IMR-90 (cell line): Measurements from ENCODE around the gene CDKAL1. TPM values are rescaled to one million over a fixed set of nuclear protein-coding genes. Genes with fewer than 3 reads are reported as not detected.

Experiments
- ATAC-seq: fragments of 200-7000 bp; cut with Tn5 transposase; 2 replicates; pipeline ENCODE4 v1.9.1; 2020; ENCODE audit warnings: low read depth, mild to moderate bottlenecking, moderate library complexity
- BruUV-seq: library from RNA; stranded (reverse); fragments of 400-500 nt; replicated peaks from 2 replicates; lab custom pipeline; 2021; lab: Mats Ljungman, UMichigan
- CTCF ChIA-PET: fragments of 300-600 bp; formaldehyde crosslinking; extraction: SDS; loops from one replicate; lab custom pipeline; 2021; ENCODE audit warnings: antibody characterized with exemption; lab: Yijun Ruan, JAX
- POLR2A ChIA-PET: fragments of 300-600 bp; sonication (Branson Sonifier 250); formaldehyde crosslinking; loops from one replicate; lab custom pipeline; 2022; ENCODE audit warnings: antibody characterized with exemption; ENCODE audit not compliant: unreplicated experiment; lab: Charles Lee
- DNase-seq: peaks from one replicate; pipeline ENCODE4 v3.0.0; 2013
- H2AFZ ChIP-seq: replicated peaks from 2 replicates; pipeline ENCODE3; 2013; ENCODE audit warnings: low read length, mild to moderate bottlenecking; ENCODE audit not compliant: poor library complexity
- H2AK5ac ChIP-seq: 2 replicates; pipeline ENCODE4 v1.6.1; 2013; ENCODE audit warnings: low read depth, low read length, inconsistent platforms
- H2AK9ac ChIP-seq: replicated peaks from 2 replicates; pipeline ENCODE3; 2013; ENCODE audit warnings: mild to moderate bottlenecking, low read depth, low read length, moderate library complexity; ENCODE audit not compliant: poor library complexity
- H2BK120ac ChIP-seq: 2 replicates; pipeline ENCODE4 v1.6.1; 2013; ENCODE audit warnings: low read depth, low read length, inconsistent platforms
- H2BK15ac ChIP-seq: 3 replicates; pipeline ENCODE4 v1.6.1; 2013; ENCODE audit warnings: low read depth, low read length, inconsistent platforms
- H2BK20ac ChIP-seq: 2 replicates; pipeline ENCODE4 v1.6.1; 2013; ENCODE audit warnings: low read depth, mild to moderate bottlenecking, inconsistent platforms, low read length, moderate library complexity
- H2BK5ac ChIP-seq: 2 replicates; pipeline ENCODE4 v1.6.1; 2013; ENCODE audit warnings: mild to moderate bottlenecking, low read depth, low read length, inconsistent platforms; ENCODE audit not compliant: poor library complexity, severe bottlenecking
- H3K14ac ChIP-seq: replicated peaks from 2 replicates; pipeline ENCODE4 v1.6.1; 2013; ENCODE audit warnings: low read depth, low read length, inconsistent platforms
- H3K18ac ChIP-seq: 2 replicates; pipeline ENCODE4 v1.6.1; 2013; ENCODE audit warnings: low read depth, low read length, control low read depth
- H3K23ac ChIP-seq: 2 replicates; pipeline ENCODE4 v1.6.1; 2013; ENCODE audit warnings: low read depth, low read length, inconsistent platforms
- H3K27ac ChIP-seq: 2 replicates; pipeline ENCODE4 v1.5.1; 2013; ENCODE audit warnings: mild to moderate bottlenecking, control low read depth, low read length; ENCODE audit not compliant: insufficient read depth
- H3K27me3 ChIP-seq: 2 replicates; pipeline ENCODE4 v1.6.1; 2013; ENCODE audit warnings: low read length; ENCODE audit not compliant: control insufficient read depth, insufficient read depth
- H3K36me3 ChIP-seq: 2 replicates; pipeline ENCODE4 v1.6.1; 2013; ENCODE audit warnings: low read length, mixed read lengths; ENCODE audit not compliant: control insufficient read depth, insufficient read depth
- H3K4ac ChIP-seq: 2 replicates; pipeline ENCODE4 v1.6.1; 2013; ENCODE audit warnings: low read depth, low read length, inconsistent platforms
- H3K4me1 ChIP-seq: 2 replicates; pipeline ENCODE4 v1.6.1; 2013; ENCODE audit warnings: low read length, mixed read lengths; ENCODE audit not compliant: control insufficient read depth, insufficient read depth
- H3K4me2 ChIP-seq: 2 replicates; pipeline ENCODE4 v1.6.1; 2013; ENCODE audit warnings: low read depth, mild to moderate bottlenecking, control low read depth, low read length, moderate library complexity
- H3K4me3 ChIP-seq: 2 replicates; pipeline ENCODE4 v1.5.1; 2013; ENCODE audit warnings: low read depth, mild to moderate bottlenecking, control low read depth, low read length, moderate library complexity; ENCODE audit not compliant: insufficient read depth
- H3K56ac ChIP-seq: 2 replicates; pipeline ENCODE4 v1.6.1; 2013; ENCODE audit warnings: low read length, inconsistent platforms; ENCODE audit not compliant: insufficient read depth; ENCODE audit errors: extremely low read depth
- H3K79me1 ChIP-seq, 2 experiments: 2 replicates each; pipeline ENCODE4 v1.6.1; 2013; ENCODE audit warnings: low read length in 2 of 2, inconsistent platforms in 1 of 2, low read depth in 1 of 2
- H3K9ac ChIP-seq: 2 replicates; pipeline ENCODE4 v1.6.1; 2013; ENCODE audit warnings: low read depth, low read length, control low read depth
- H3K9me1 ChIP-seq: 2 replicates; pipeline ENCODE4 v1.6.1; 2013; ENCODE audit warnings: low read length, inconsistent platforms; ENCODE audit not compliant: insufficient read depth
- H3K9me3 ChIP-seq: 2 replicates; pipeline ENCODE4 v1.6.1; 2013; ENCODE audit warnings: low read length; ENCODE audit not compliant: control insufficient read depth, insufficient read depth
- H4K20me1 ChIP-seq: 2 replicates; pipeline ENCODE4 v1.6.1; 2013; ENCODE audit warnings: low read length, inconsistent platforms; ENCODE audit not compliant: insufficient read depth
- H4K5ac ChIP-seq: 2 replicates; pipeline ENCODE4 v1.6.1; 2013; ENCODE audit warnings: mild to moderate bottlenecking, low read depth, low read length, control low read depth
- H4K8ac ChIP-seq, 2 experiments: 2 replicates each; pipeline ENCODE4 v1.6.1; 2013; ENCODE audit warnings: low read depth in 2 of 2, low read length in 2 of 2, control low read depth in 1 of 2, inconsistent platforms in 1 of 2
- H4K91ac ChIP-seq: 2 replicates; pipeline ENCODE4 v1.6.1; 2013; ENCODE audit warnings: low read depth, low read length, inconsistent platforms; ENCODE audit not compliant: insufficient read depth
- MAZ ChIP-seq: IDR thresholded peaks from 2 replicates; pipeline ENCODE4 v1.6.1; 2012; ENCODE audit warnings: low read depth, mild to moderate bottlenecking, low read length, improper control_type of control experiment, moderate library complexity, borderline replicate concordance
- MXI1 ChIP-seq: IDR thresholded peaks from 2 replicates; pipeline ENCODE4 v1.6.1; 2012; ENCODE audit warnings: low read depth, mild to moderate bottlenecking, low read length, moderate library complexity, borderline replicate concordance
- NFE2L2 ChIP-seq: fragments of 150-350 bp; IDR thresholded peaks from 2 replicates; pipeline ENCODE4 v1.6.1; 2016; ENCODE audit warnings: low read depth, mild to moderate bottlenecking, low read length
- POLR2A ChIP-seq: IDR thresholded peaks from 2 replicates; pipeline ENCODE4 v1.6.1; 2012; ENCODE audit warnings: mild to moderate bottlenecking, low read depth, low read length
- USF2 ChIP-seq: fragments of 150-350 bp; IDR thresholded peaks from 2 replicates; pipeline ENCODE4 v1.6.1; 2017; ENCODE audit warnings: mild to moderate bottlenecking, antibody characterized with exemption, low read length, low read depth
- WGBS, 2 experiments: methylation state at CpG; one replicate each; pipeline versions ENCODE4 v1.1.5 to v1.1.7; 2013; ENCODE audit warnings: missing lambda C conversion rate in 2 of 2; ENCODE audit not compliant: insufficient read length in 1 of 2; ENCODE audit errors: extremely low coverage in 2 of 2; 5-methylcytosine and 5-hydroxymethylcytosine counted together
- dilution Hi-C: fragments of 300-500 bp; cut with HindIII; formaldehyde crosslinking; loops from one replicate; pipeline ENCODE4 v1.14.3; 2018; ENCODE audit warnings: low sequenced_read_pairs; ENCODE audit not compliant: unreplicated experiment
- in situ Hi-C: fragments of 300-500 bp; cut with MboI; formaldehyde crosslinking; loops from 3 replicates; pipeline ENCODE4 v1.14.3; 2019; ENCODE audit warnings: low sequenced_read_pairs, inconsistent platforms, mixed read lengths
- intact Hi-C: fragments of 100-400 bp; cut with micrococcal nuclease; formaldehyde crosslinking; loops from 2 replicates; pipeline ENCODE4 v1.10.0; 2022
- polyA plus RNA-seq, 3 experiments: library from polyadenylated mRNA; depleted of rRNA; stranded (reverse); fragments of >200 nt; gene quantifications; 2 replicates each; pipeline ENCODE4 v1.2.3, GENCODE V29; 2012; ENCODE audit warnings: low replicate concordance in 1 of 3
- total RNA-seq: library from RNA; depleted of rRNA; stranded (reverse); fragments of >200 nt; gene quantifications from 2 replicates; pipeline ENCODE4 v1.2.3, GENCODE V29; 2012

The CDKAL1 gene
- total and polyA plus RNA-seq, 2 of the 4 experiments (the other 2 are of a cell fraction): 3.7 to 13.1 TPM

DNA sequence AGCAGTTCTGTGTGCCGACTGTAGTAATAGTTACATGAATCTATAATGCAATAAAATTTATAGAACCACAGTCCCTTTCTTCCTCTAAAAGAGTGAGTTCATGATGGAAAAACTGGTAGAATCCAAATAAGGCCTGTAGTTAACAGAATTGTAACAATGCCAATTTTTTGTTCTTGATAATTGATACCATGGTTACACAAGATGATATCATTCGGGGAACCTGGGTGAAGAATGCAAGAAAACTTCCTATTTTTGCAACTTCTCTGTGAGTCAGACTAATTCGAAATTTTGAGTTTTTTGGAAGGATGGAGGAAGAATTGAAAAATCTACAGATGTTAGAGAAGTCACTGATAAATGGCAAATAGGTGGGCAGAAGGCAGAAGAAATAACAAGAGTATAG is 381.8 kb downstream of the CDKAL1 start:
- Histone ChIP-seq H3K4me1 (peaks cover 3% of the 10 kb centered on the region; the same call in 1 of the 2 replicates), H3K56ac (no peak overlapping the region), H3K27me3 (no peaks in the 10 kb centered on the region), H3K4me2 (no peak overlapping the region), H3K9me1 (no peaks in the 10 kb centered on the region), H4K20me1 (no peaks in the 10 kb centered on the region), H4K91ac (no peak overlapping the region), H3K36me3 (no peaks in the 10 kb centered on the region), H2AK5ac (no peak overlapping the region), H3K14ac (no peak overlapping the region), H4K5ac (no peak overlapping the region), H3K9ac (no peak overlapping the region), H2BK120ac (no peak overlapping the region), H2BK5ac (no peak overlapping the region), H2AFZ (no peak overlapping the region), H2BK15ac (no peak overlapping the region), H2BK20ac (no peak overlapping the region), H3K4ac (no peak overlapping the region), H3K79me1 (no peaks in the 10 kb centered on the region), H3K18ac (no peak overlapping the region), H4K8ac (no peak overlapping the region), H3K9me3 (no peaks in the 10 kb centered on the region), H2AK9ac (no peak overlapping the region), H3K27ac (no peak overlapping the region), H3K23ac (no peak overlapping the region), H3K4me3 (no peak overlapping the region)
- in situ Hi-C loops (no loop called here), dilution Hi-C loops (no loop called here), intact Hi-C loops (no loop called here)
- no TSS peak for BruUV-seq
- ChIA-PET POLR2A (no interaction called here), CTCF (no interaction called here)
- ATAC-seq (no peak), DNase-seq (peak; percentile 48)
- no CpG with 5 or more reads among the region's 3 CpGs for WGBS, 2 experiments
- no peak for TF ChIP-seq POLR2A
- TF ChIP-seq MXI1: no peak
- TF ChIP-seq MAZ: no peak
- no peak for TF ChIP-seq USF2
- TF ChIP-seq NFE2L2: no peak
